Osteocyte (in vitro differentiated cells): Measurements from ENCODE around the gene KRT79. TPM values are rescaled to one million over a fixed set of nuclear protein-coding genes. Genes with fewer than 3 reads are reported as not detected.
"Not testable (repeated sequence)": the region's sequence is repeated elsewhere in the genome, so short reads cannot be mapped to it uniquely, and the experiment has no call there.

Experiments
- DNase-seq: peaks from one replicate; pipeline ENCODE4 v3.0.0; 2021; ENCODE audit warnings: mixed read lengths; ENCODE audit not compliant: unreplicated experiment; ENCODE audit errors: extremely low spot score
- H3K27ac Mint-ChIP-seq: one replicate; pipeline ENCODE4 v1.8.0; 2021; ENCODE audit warnings: mild to moderate bottlenecking, mixed read lengths; ENCODE audit not compliant: unreplicated experiment
- H3K27me3 Mint-ChIP-seq: one replicate; pipeline ENCODE4 v1.8.0; 2021; ENCODE audit warnings: mixed read lengths; ENCODE audit not compliant: unreplicated experiment
- H3K36me3 Mint-ChIP-seq: one replicate; pipeline ENCODE4 v1.8.0; 2021; ENCODE audit warnings: mixed read lengths; ENCODE audit not compliant: unreplicated experiment
- H3K4me1 Mint-ChIP-seq: one replicate; pipeline ENCODE4 v1.8.0; 2021; ENCODE audit warnings: mixed read lengths; ENCODE audit not compliant: unreplicated experiment
- H3K4me3 Mint-ChIP-seq: one replicate; pipeline ENCODE4 v1.8.0; 2021; ENCODE audit warnings: mild to moderate bottlenecking, moderate library complexity, mixed read lengths; ENCODE audit not compliant: unreplicated experiment
- H3K9me3 Mint-ChIP-seq: one replicate; pipeline ENCODE4 v1.8.0; 2021; ENCODE audit warnings: mixed read lengths; ENCODE audit not compliant: unreplicated experiment
- CTCF ChIP-seq: fragments of 200-600 bp; sonication (generic); IDR thresholded peaks from 2 replicates; pipeline ENCODE4 v1.5.0; 2021; ENCODE audit warnings: antibody characterized with exemption, mild to moderate bottlenecking, moderate library complexity
- total RNA-seq: library from RNA; stranded (reverse); gene quantifications from 2 replicates; pipeline ENCODE4 v1.2.1, GENCODE V29; 2021

The KRT79 gene
- total RNA-seq, 1 donor from 2014 or later: not detected

- Mint-ChIP-seq H3K9me3 (no peaks in the 10 kb centered on the region), H3K27me3 (peaks cover 31% of the 10 kb centered on the region)
Observed at GRCh38 chr12:52795694-52796428, 38.2 kb downstream of the KRT79 start, which contains the start of gene KRT3. Gene KRT3 (minus strand): TSS chr12:52796117. CDS start chr12:52796042, 75 bp downstream.

GRCh38 chr12:52795332-52795674 lies 38.8 kb downstream of the KRT79 start:
- H3K36me3 Mint-ChIP-seq, H3K27ac Mint-ChIP-seq, H3K4me3 Mint-ChIP-seq, H3K9me3 Mint-ChIP-seq, H3K4me1 Mint-ChIP-seq, DNase-seq: not testable (repeated sequence)
- H3K27me3 Mint-ChIP-seq: peaks cover 31% of the 10 kb centered on the region

More at GRCh38 chr12:52795694-52796428, 38.2 kb downstream of the KRT79 start, which contains the start of gene KRT3:
- Mint-ChIP-seq H3K27ac (no peak within 1 kb of the TSS), H3K4me1 (no peaks in the 10 kb centered on the region), H3K36me3 (no peaks in the 10 kb centered on the region), H3K4me3 (no peak within 1 kb of the TSS)
- TF ChIP-seq CTCF: no peak
- DNase-seq: no peak

DNA sequence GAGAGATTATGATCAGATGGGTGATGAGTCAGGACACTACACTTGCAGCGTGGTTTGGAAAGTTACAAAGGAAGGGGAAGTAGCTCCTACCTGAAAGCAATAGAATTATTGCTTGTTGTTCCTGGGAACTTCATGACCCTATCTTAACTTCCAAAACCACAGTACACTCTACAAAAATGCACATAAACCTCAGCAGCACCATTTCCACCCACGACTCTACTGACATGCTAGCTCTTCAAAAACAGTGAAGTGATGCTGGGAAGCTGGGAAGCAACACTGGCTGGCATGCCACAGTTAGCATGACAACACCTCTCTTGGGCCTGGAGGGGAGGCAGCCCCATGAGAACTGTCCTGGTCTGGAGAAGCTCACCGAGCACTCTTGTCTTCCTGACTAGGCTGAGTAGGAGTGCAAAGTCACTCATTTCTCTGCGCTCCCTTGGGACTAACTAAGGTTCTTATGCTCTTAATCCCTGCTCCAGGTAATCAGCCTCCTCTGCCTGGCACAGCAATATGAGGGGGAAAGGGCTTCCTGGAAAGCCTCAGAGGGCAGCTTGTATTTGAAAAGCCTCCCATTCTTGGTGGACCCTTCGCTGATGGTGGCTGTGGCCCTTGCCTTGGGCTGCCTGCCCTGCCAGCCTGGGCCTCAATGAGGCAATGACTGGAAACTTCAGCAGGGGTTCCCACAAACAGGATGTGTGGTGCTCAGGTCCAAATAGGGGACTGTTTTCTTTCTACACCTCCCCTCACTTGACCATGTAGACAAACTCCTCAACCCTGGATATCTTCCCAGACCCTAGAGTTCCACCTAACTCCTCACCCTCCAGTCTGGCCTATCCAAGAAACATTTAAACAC lies 39.4 kb downstream of the KRT79 start:
- Mint-ChIP-seq H3K27me3 (peaks cover 27% of the 10 kb centered on the region), H3K36me3 (no peaks in the 10 kb centered on the region), H3K9me3 (no peaks in the 10 kb centered on the region), H3K4me3 (no peak overlapping the region), H3K4me1 (no peaks in the 10 kb centered on the region), H3K27ac (no peak overlapping the region)
- no peak for DNase-seq
- no peak for TF ChIP-seq CTCF

DNA sequence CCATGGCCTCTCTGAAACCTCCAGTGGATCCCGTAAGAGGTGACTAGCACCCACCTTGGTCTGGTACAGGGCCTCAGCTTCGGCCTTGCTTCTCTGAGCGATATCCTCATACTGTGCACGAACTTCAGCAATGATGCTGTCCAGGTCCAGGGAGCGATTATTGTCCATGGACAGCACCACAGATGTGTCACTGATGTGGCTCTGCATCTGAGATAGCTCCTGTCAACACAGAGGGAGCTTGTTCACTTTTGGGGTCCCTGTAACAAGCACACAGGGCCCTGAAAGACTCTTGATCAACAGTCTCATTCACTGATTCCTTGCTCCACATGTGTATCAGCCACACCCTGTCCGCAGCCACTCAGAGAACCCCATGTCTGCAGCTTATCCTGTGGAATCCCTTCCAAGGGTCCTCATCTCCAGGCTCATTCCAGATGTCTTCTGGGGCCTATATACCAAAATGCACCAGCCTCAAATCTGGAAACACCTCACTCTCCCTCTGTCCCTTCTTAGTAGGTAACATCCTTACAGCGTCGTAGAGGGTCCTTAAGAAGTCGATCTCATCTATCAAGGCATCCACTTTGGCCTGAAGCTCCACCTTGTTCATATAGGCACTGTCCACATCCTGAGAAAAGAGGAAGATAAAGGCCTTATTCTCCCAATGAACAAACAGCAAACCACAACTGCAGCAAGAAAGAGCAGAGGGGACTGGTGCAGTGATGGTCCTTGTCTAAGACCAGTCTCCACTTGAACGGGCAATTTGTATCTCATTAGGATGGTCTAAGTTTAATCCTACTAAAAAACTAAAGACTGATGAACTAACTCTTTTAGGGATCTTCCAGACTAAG lies 41.7 kb downstream of the KRT79 start:
- Mint-ChIP-seq H3K36me3 (no peaks in the 10 kb centered on the region), H3K27me3 (peaks cover 25% of the 10 kb centered on the region)

More for the DNA sequence above, 41.7 kb downstream of the KRT79 start:
- Mint-ChIP-seq H3K4me1 (no peaks in the 10 kb centered on the region), H3K9me3 (no peaks in the 10 kb centered on the region), H3K27ac (no peak overlapping the region), H3K4me3 (no peak overlapping the region)
- DNase-seq: no peak
- TF ChIP-seq CTCF: no peak
